Ishikawa (cell line): ENCODE results near the gene ATG5.

Experiments
- CEBPB ChIP-seq: IDR thresholded peaks from 2 replicates; pipeline ENCODE4 v1.6.1; 2012
- CREB1 ChIP-seq: IDR thresholded peaks from 2 replicates; pipeline ENCODE4 v1.6.1; 2012; ENCODE audit warnings: low read depth
- EGR1 ChIP-seq: IDR thresholded peaks from 2 replicates; pipeline ENCODE4 v1.6.1; 2012
- EP300 ChIP-seq: IDR thresholded peaks from 2 replicates; pipeline ENCODE4 v1.6.1; 2012; ENCODE audit warnings: borderline replicate concordance
- FOXM1 ChIP-seq: IDR thresholded peaks from 2 replicates; pipeline ENCODE4 v1.6.1; 2012; ENCODE audit warnings: low read depth, borderline replicate concordance
- NFIC ChIP-seq: IDR thresholded peaks from 2 replicates; pipeline ENCODE4 v1.6.1; 2012
- RAD21 ChIP-seq: IDR thresholded peaks from 2 replicates; pipeline ENCODE4 v1.6.1; 2012; ENCODE audit warnings: low read depth
- TAF1 ChIP-seq: IDR thresholded peaks from 2 replicates; pipeline ENCODE4 v1.6.1; 2012; ENCODE audit warnings: low read depth, mild to moderate bottlenecking
- TCF12 ChIP-seq: IDR thresholded peaks from 2 replicates; pipeline ENCODE4 v1.6.1; 2012; ENCODE audit warnings: low read depth
- TEAD4 ChIP-seq: IDR thresholded peaks from 2 replicates; pipeline ENCODE4 v1.6.1; 2012
- YY1 ChIP-seq: IDR thresholded peaks from 2 replicates; pipeline ENCODE4 v1.6.1; 2012; ENCODE audit warnings: low read depth
- ZBTB7A ChIP-seq: IDR thresholded peaks from 2 replicates; pipeline ENCODE4 v1.6.1; 2012; ENCODE audit warnings: low read depth
- TF ChIP-seq, protein P1 (sequence below): IDR thresholded peaks from 2 replicates; pipeline ENCODE4 v1.6.1; 2012; ENCODE audit warnings: low read depth, mild to moderate bottlenecking
- TF ChIP-seq, protein P2 (sequence below): IDR thresholded peaks from 2 replicates; pipeline ENCODE4 v1.6.1; 2012
- TF ChIP-seq, protein P3 (sequence below): IDR thresholded peaks from 2 replicates; pipeline ENCODE4 v1.6.1; 2012

The ATG5 gene

DNA sequence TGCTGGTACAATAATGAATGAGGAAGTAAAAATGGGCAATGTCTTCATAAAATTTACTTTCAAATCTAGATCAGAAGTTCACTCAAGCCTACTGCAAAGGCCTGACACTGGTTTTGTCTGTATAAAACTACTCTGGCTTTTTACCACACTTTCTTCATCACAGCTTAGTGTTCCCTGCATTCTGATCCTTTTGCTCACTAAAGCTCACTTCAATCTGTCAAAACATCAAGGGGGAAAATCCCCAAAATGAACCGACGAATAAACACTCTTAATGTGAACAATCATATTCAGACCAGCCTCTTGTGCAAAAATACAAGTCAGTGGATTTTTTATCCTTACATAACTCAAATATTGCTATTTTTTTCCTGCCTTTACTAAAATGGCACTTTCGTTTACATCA, 140.9 kb downstream of the ATG5 start:
- TF ChIP-seq NFIC = no peak
- TF ChIP-seq, protein P1, sequence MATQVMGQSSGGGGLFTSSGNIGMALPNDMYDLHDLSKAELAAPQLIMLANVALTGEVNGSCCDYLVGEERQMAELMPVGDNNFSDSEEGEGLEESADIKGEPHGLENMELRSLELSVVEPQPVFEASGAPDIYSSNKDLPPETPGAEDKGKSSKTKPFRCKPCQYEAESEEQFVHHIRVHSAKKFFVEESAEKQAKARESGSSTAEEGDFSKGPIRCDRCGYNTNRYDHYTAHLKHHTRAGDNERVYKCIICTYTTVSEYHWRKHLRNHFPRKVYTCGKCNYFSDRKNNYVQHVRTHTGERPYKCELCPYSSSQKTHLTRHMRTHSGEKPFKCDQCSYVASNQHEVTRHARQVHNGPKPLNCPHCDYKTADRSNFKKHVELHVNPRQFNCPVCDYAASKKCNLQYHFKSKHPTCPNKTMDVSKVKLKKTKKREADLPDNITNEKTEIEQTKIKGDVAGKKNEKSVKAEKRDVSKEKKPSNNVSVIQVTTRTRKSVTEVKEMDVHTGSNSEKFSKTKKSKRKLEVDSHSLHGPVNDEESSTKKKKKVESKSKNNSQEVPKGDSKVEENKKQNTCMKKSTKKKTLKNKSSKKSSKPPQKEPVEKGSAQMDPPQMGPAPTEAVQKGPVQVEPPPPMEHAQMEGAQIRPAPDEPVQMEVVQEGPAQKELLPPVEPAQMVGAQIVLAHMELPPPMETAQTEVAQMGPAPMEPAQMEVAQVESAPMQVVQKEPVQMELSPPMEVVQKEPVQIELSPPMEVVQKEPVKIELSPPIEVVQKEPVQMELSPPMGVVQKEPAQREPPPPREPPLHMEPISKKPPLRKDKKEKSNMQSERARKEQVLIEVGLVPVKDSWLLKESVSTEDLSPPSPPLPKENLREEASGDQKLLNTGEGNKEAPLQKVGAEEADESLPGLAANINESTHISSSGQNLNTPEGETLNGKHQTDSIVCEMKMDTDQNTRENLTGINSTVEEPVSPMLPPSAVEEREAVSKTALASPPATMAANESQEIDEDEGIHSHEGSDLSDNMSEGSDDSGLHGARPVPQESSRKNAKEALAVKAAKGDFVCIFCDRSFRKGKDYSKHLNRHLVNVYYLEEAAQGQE = no peak
- TF ChIP-seq TCF12 = no peak
- no peak for TF ChIP-seq TAF1
- TF ChIP-seq TEAD4 = no peak
- TF ChIP-seq EP300 = no peak
- TF ChIP-seq YY1 = no peak
- TF ChIP-seq, protein P2, sequence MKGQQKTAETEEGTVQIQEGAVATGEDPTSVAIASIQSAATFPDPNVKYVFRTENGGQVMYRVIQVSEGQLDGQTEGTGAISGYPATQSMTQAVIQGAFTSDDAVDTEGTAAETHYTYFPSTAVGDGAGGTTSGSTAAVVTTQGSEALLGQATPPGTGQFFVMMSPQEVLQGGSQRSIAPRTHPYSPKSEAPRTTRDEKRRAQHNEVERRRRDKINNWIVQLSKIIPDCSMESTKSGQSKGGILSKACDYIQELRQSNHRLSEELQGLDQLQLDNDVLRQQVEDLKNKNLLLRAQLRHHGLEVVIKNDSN = no peak
- TF ChIP-seq CREB1 = no peak

DNA sequence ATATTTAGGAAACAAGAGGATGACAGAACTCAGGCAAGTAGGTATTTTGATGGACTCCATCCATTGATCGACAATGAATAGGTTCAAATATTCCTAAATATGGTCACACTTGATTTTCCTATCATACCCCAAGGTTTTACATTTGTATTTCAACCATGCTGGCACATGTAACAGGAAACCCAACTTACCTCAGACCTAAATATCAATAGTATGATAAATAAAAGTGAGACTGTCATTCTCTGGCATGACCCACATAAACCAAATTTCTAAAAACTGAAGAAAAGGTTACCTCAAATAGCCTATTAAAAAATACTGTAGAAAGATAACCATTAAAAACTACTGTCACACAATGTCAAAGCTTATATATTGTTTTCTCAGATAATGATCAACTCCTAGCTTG, 142.1 kb downstream of the ATG5 start:
- TF ChIP-seq NFIC = no peak
- no peak for TF ChIP-seq EGR1
- no peak for TF ChIP-seq YY1
- no peak for TF ChIP-seq EP300
- no peak for TF ChIP-seq RAD21
- TF ChIP-seq, protein P3, sequence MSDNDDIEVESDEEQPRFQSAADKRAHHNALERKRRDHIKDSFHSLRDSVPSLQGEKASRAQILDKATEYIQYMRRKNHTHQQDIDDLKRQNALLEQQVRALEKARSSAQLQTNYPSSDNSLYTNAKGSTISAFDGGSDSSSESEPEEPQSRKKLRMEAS = no peak
- no peak for TF ChIP-seq CREB1
- TF ChIP-seq, protein P1 = no peak
- no peak for TF ChIP-seq ZBTB7A
- TF ChIP-seq TEAD4 = no peak
- no peak for TF ChIP-seq FOXM1
- no peak for TF ChIP-seq TAF1

DNA sequence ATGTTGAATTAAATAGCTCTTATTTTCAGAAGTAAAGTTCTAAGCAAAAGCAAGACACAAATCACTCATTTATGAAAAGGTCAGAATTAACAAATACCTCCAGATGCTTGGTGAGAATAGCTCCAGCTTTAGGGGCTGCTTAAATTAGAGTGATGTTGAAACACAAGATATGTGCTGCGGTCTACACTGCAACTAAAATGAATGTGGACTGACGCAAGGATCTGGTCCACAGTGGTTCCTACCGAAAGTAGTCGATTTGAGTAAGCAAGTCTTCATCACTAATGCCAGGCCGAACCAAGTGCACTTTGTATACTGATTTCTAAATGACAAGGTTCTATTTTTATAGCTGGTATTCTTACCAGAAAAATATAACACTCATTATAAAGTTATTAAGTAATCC, 143.1 kb downstream of the ATG5 start:
- TF ChIP-seq, protein P1 = no peak
- no peak for TF ChIP-seq TAF1
- no peak for TF ChIP-seq FOXM1
- no peak for TF ChIP-seq TEAD4
- no peak for TF ChIP-seq YY1
- TF ChIP-seq EGR1 = no peak
- TF ChIP-seq CREB1 = no peak
- no peak for TF ChIP-seq CEBPB
- TF ChIP-seq ZBTB7A = no peak
- TF ChIP-seq, protein P3 = no peak
- TF ChIP-seq, protein P2 = no peak
- no peak for TF ChIP-seq NFIC
- TF ChIP-seq EP300 = no peak
- no peak for TF ChIP-seq TCF12
- no peak for TF ChIP-seq RAD21

DNA sequence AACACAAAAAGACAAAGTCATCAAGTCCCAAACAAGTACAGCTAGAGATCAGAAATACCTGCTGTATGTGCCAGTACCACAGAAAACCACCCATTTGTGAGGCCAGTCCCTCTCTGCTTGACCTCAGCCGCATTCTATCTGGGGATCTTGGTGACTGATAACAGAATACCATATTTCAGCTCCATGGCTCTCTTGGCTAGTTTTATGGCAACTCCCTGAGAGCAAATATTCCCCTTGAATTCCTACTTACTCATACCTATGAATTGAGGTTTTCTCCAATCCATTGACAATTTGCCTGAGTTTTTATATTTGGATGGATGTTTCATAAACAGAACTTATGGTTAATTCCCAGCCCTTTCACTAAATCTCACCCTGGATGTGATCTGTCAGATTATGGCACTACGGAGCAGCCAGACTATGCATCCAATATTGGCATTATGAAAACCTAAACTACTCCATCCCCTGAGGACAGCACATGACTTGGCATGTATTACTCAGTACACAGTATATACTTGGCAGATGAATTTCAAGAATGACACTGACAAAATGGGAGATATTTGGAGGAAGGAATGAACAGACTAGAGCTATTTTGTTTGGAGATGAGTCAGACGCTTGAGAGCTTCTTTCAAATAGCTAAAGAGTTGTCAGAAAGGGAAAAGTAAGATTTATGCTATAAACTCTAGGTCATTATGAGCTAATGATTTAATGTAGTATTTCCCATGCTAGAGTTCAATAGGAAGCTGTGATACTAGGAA, 143.7 kb downstream of the ATG5 start:
- no peak for TF ChIP-seq RAD21
- no peak for TF ChIP-seq YY1
- TF ChIP-seq, protein P1 = no peak
- no peak for TF ChIP-seq TAF1
- TF ChIP-seq, protein P3 = no peak
- no peak for TF ChIP-seq FOXM1
- no peak for TF ChIP-seq EGR1
- TF ChIP-seq, protein P2 = no peak
- no peak for TF ChIP-seq TEAD4
- no peak for TF ChIP-seq TCF12
- TF ChIP-seq ZBTB7A = no peak
- no peak for TF ChIP-seq NFIC
- TF ChIP-seq CEBPB = no peak
- no peak for TF ChIP-seq EP300
- no peak for TF ChIP-seq CREB1
